GM10847 (cell line): ENCODE results near the gene MATN1.

Experiments
- POLR2A ChIP-seq: IDR thresholded peaks from 2 replicates; pipeline ENCODE4 v1.6.1; 2011; ENCODE audit not compliant: insufficient read length; ENCODE audit errors: extremely low read depth

The MATN1 gene

GRCh38 chr1:30723331-30723755 lies at the start of gene MATN1:
Gene MATN1, minus strand, starts transcription at chr1:30723585. Its CDS starts 34 bp downstream, at chr1:30723551.
- TF ChIP-seq POLR2A: no peak

- TF ChIP-seq POLR2A: no peak
Observed at GRCh38 chr1:30771005-30771404, 47.6 kb upstream of the MATN1 start.

GRCh38 chr1:30770150-30770549 lies 46.8 kb upstream of the MATN1 start:
- no peak for TF ChIP-seq POLR2A

GRCh38 chr1:30768830-30769718 lies 45.7 kb upstream of the MATN1 start:
- TF ChIP-seq POLR2A: no peak

- TF ChIP-seq POLR2A: no peak
Observed at GRCh38 chr1:30768159-30768829, 44.9 kb upstream of the MATN1 start.

GRCh38 chr1:30765556-30766434 lies 42.4 kb upstream of the MATN1 start:
- no peak for TF ChIP-seq POLR2A

GRCh38 chr1:30764939-30765555 lies 41.7 kb upstream of the MATN1 start:
- TF ChIP-seq POLR2A: no peak

GRCh38 chr1:30764396-30764795 lies 41.0 kb upstream of the MATN1 start:
- no peak for TF ChIP-seq POLR2A

GRCh38 chr1:30763651-30764248 lies 40.4 kb upstream of the MATN1 start:
- no peak for TF ChIP-seq POLR2A

- TF ChIP-seq POLR2A: no peak
Observed at GRCh38 chr1:30762930-30763650, 39.7 kb upstream of the MATN1 start.

- TF ChIP-seq POLR2A: no peak
Observed at GRCh38 chr1:30762152-30762929, 39.0 kb upstream of the MATN1 start.

GRCh38 chr1:30761381-30762151 lies 38.2 kb upstream of the MATN1 start:
- no peak for TF ChIP-seq POLR2A
